ENCODE data around the gene NMRAL1.

GRCh38 chr16:4425378-4426020 lies 48.9 kb downstream of the NMRAL1 start, which contains the start of gene DNAJA3:
- TF ChIP-seq SP2 (tag by site-specific recombination; IDR thresholded peaks at IDR 0.05) (peak; percentile 63), ZNF311 (tag by site-specific recombination; IDR thresholded peaks at IDR 0.05; ENCODE audit: borderline replicate concordance) (no peak), ATF2 (tag by site-specific recombination; IDR thresholded peaks at IDR 0.05; ENCODE audit: low read depth) (no peak), CTCF (tag by site-specific recombination; IDR thresholded peaks at IDR 0.05) (no peak), ZFP37 (tag by site-specific recombination; IDR thresholded peaks at IDR 0.05) (no peak; the same call in 1 of the 2 replicates), ZNF670 (tag by site-specific recombination; IDR thresholded peaks at IDR 0.05; ENCODE audit: low read depth) (no peak), ZNF561 (tag by site-specific recombination; IDR thresholded peaks at IDR 0.05; ENCODE audit: borderline replicate concordance) (0 out of 2 replicates have a peak, but pooled peaks have one; percentile 44), ZNF423 (tag by site-specific recombination; IDR thresholded peaks at IDR 0.05) (no peak), YY1 (tag by site-specific recombination; IDR thresholded peaks at IDR 0.05) (peak; percentile 94)

Data from HEK293 (cell line).